Endothelial cell of umbilical vein (primary cell): ENCODE data around the gene RNF157.

Experiments
- CTCF ChIP-seq, 2 donors: IDR thresholded peaks; 1 replicate in 1 of 2; 2 replicates in 1 of 2; pipeline ENCODE4 v1.5.1; 2011; ENCODE audit warnings: low read length in 2 of 2, mild to moderate bottlenecking in 2 of 2, moderate library complexity in 2 of 2, control low read depth in 1 of 2, inconsistent platforms in 1 of 2, low read depth in 1 of 2; ENCODE audit not compliant: insufficient read depth in 1 of 2; ENCODE audit errors: extremely low read depth in 1 of 2
- JUN ChIP-seq: IDR thresholded peaks from 2 replicates; pipeline ENCODE4 v1.6.1; 2011; ENCODE audit warnings: borderline replicate concordance, low read depth; ENCODE audit not compliant: insufficient read length, insufficient read depth
- MAX ChIP-seq: IDR thresholded peaks from 2 replicates; pipeline ENCODE4 v1.6.1; 2011; ENCODE audit not compliant: insufficient read depth, insufficient read length
- POLR2AphosphoS5 ChIP-seq: IDR thresholded peaks from 2 replicates; pipeline ENCODE4 v1.6.1; 2012; ENCODE audit warnings: low read depth, mild to moderate bottlenecking, control low read depth, low read length, moderate library complexity; ENCODE audit not compliant: insufficient read depth

DNA sequence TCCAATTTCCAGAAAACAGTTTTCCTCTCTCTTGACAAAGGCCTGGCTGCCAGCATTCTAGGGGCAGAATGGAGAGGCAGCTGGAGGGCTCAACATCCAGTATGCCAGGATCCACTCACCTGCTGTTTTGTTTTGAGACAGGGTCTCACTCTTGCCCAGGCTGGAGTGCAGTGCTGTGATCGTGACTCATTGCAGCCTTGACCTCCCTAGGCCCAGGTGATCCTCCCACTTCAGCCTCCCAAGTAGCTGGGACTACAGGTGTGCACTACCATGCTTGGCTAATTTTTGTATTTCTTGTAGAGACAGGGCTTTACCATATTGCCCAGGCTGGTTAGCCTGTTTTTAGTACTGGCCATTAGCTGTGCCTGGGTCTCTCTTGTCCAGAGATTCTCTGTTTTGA is 70.2 kb downstream of the RNF157 start:
- TF ChIP-seq CTCF (IDR thresholded peaks at IDR 0.05; ENCODE audit: extremely low read depth in 1 of 2, insufficient read depth in 1 of 2, low read depth in 1 of 2, low read length in 2 of 2) = no peak
- TF ChIP-seq JUN = no peak
- no peak for TF ChIP-seq POLR2AphosphoS5
- no peak for TF ChIP-seq MAX
